OCI-LY7 (cell line): ENCODE data around the gene PTRH2. TPM values are rescaled to one million over a fixed set of nuclear protein-coding genes. Genes with fewer than 3 reads are reported as not detected.

ENCODE experiments used
- BruUV-seq: library from RNA; stranded (reverse); fragments of 400-500 nt; replicated peaks from 2 replicates; lab custom pipeline; 2021; lab: Mats Ljungman, UMichigan
- CTCF ChIA-PET: fragments of 300-600 bp; sonication (Branson Sonifier 250); formaldehyde crosslinking; loops from one replicate; lab custom pipeline; 2022; ENCODE audit warnings: antibody characterized with exemption; ENCODE audit not compliant: unreplicated experiment; lab: Charles Lee
- POLR2A ChIA-PET: fragments of 300-600 bp; sonication (Branson Sonifier 250); formaldehyde crosslinking; loops from one replicate; lab custom pipeline; 2022; ENCODE audit warnings: antibody characterized with exemption; lab: Charles Lee
- DNase-seq: peaks from one replicate; pipeline ENCODE4 v3.0.0-alpha.2; 2015; ENCODE audit warnings: low spot score
- H2AFZ ChIP-seq: fragments of 200-600 bp; sonication (generic), shearing (Covaris generic); 2 replicates; pipeline ENCODE4 v1.6.1; 2014; ENCODE audit warnings: mild to moderate bottlenecking, antibody characterized with exemption, low read length, moderate library complexity
- H3K27ac ChIP-seq: fragments of 200-600 bp; sonication (generic); 2 replicates; pipeline ENCODE4 v1.5.1; 2014; ENCODE audit warnings: mixed run types, low read depth, mild to moderate bottlenecking, moderate library complexity, low read length, inconsistent platforms; ENCODE audit not compliant: poor library complexity, severe bottlenecking
- H3K36me3 ChIP-seq: fragments of 200-600 bp; sonication (generic); 2 replicates; pipeline ENCODE4 v1.6.1; 2014; ENCODE audit warnings: mild to moderate bottlenecking, antibody characterized with exemption, low read length, moderate library complexity, mixed read lengths; ENCODE audit not compliant: insufficient read depth
- H3K4me1 ChIP-seq: fragments of 200-600 bp; sonication (generic); 2 replicates; pipeline ENCODE4 v1.5.1; 2014; ENCODE audit warnings: mild to moderate bottlenecking, low read length; ENCODE audit not compliant: insufficient read depth, poor library complexity, severe bottlenecking
- H3K4me2 ChIP-seq: fragments of 200-600 bp; sonication (generic); 2 replicates; pipeline ENCODE4 v1.6.1; 2014; ENCODE audit warnings: mild to moderate bottlenecking, low read length
- H3K4me3 ChIP-seq: fragments of 200-600 bp; sonication (generic); 2 replicates; pipeline ENCODE4 v1.5.1; 2014; ENCODE audit warnings: mild to moderate bottlenecking, low read depth, low read length; ENCODE audit not compliant: poor library complexity, severe bottlenecking
- H3K79me2 ChIP-seq: fragments of 200-600 bp; sonication (generic); 2 replicates; pipeline ENCODE4 v1.6.1; 2016; ENCODE audit warnings: low read depth, mild to moderate bottlenecking, low read length, moderate library complexity, mixed read lengths; ENCODE audit not compliant: insufficient read depth
- H3K9me2 ChIP-seq: fragments of 200-600 bp; sonication (generic); 2 replicates; pipeline ENCODE4 v1.6.1; 2016; ENCODE audit warnings: mild to moderate bottlenecking, low read length, mixed read lengths; ENCODE audit not compliant: insufficient read depth
- H3K9me3 ChIP-seq: fragments of 200-600 bp; sonication (generic); 2 replicates; pipeline ENCODE4 v1.6.1; 2014; ENCODE audit warnings: mild to moderate bottlenecking, mixed run types, low read length, mixed read lengths
- H4K20me1 ChIP-seq: fragments of 200-600 bp; sonication (generic); 2 replicates; pipeline ENCODE4 v1.6.1; 2014; ENCODE audit warnings: mild to moderate bottlenecking, antibody characterized with exemption, low read length, moderate library complexity, mixed read lengths; ENCODE audit not compliant: insufficient read depth
- CTCF ChIP-seq: fragments of 200-600 bp; sonication (generic); conservative IDR thresholded peaks from 2 replicates; pipeline ENCODE4 v1.5.1; 2014; ENCODE audit warnings: mild to moderate bottlenecking, antibody characterized with exemption, low read length, moderate library complexity, mixed read lengths
- EZH2phosphoT487 ChIP-seq: fragments of 200-600 bp; sonication (generic); IDR thresholded peaks from 2 replicates; pipeline ENCODE4 v1.6.1; 2018; ENCODE audit warnings: low read depth, borderline replicate concordance, mild to moderate bottlenecking, mixed run types, antibody characterized with exemption, low read length, moderate library complexity, mixed read lengths
- intact Hi-C: fragments of 100-400 bp; cut with micrococcal nuclease; formaldehyde crosslinking; loops from one replicate; pipeline ENCODE4 v1.10.0; 2022; ENCODE audit not compliant: unreplicated experiment
- total RNA-seq, 2 experiments: library from RNA; depleted of rRNA in 1 of 2; stranded (reverse); fragments of >200 nt in 1 of 2; shearing (Covaris generic) in 1 of 2; gene quantifications; 2 replicates each; pipeline ENCODE4 v1.2.3, GENCODE V29; 2014 to 2022

The PTRH2 gene
- total RNA-seq, 2 experiments from 2014 or later: 27.0 to 34.5 TPM

DNA sequence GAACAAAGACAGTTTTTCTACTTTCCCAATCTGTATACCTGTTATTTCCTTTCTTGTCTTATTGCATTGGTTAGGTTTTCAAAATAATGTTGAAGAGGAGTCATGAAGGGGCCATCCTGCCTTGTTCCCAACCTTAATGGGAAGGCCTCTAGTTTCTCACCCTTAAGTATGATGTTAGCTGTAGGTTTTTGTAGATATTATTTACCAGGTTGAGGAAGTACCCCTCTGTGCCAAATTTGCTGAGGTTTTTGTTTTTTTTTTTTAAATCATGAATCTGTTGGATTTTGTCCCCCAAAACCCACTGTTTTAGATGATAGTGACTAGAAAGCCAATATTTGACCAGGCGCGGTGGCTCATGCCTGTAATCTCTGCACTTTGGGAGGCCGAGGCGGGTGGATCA is 36.6 kb upstream of the PTRH2 start:
- no peak for DNase-seq
- H3K4me3 ChIP-seq: no peak overlapping the region
- no TSS peak for BruUV-seq
- no peaks in the 10 kb centered on the region for H3K79me2 ChIP-seq
- no peaks in the 10 kb centered on the region for H4K20me1 ChIP-seq
- no peaks in the 10 kb centered on the region for H3K9me2 ChIP-seq
- H3K4me2 ChIP-seq: no peak overlapping the region
- CTCF ChIA-PET: no interaction called here
- no peak for TF ChIP-seq EZH2phosphoT487
- no peak overlapping the region for H2AFZ ChIP-seq
- peaks cover 20% of the 10 kb centered on the region for H3K36me3 ChIP-seq
- POLR2A ChIA-PET: interaction anchor here (0.7 kb wide), 1 partner anchor 31 kb away, joined by 7 read pairs; no protein-coding TSS in a partner anchor
- H3K9me3 ChIP-seq: no peaks in the 10 kb centered on the region
- intact Hi-C loops: no loop called here
- H3K27ac ChIP-seq: no peak overlapping the region
- H3K4me1 ChIP-seq: no peaks in the 10 kb centered on the region

DNA sequence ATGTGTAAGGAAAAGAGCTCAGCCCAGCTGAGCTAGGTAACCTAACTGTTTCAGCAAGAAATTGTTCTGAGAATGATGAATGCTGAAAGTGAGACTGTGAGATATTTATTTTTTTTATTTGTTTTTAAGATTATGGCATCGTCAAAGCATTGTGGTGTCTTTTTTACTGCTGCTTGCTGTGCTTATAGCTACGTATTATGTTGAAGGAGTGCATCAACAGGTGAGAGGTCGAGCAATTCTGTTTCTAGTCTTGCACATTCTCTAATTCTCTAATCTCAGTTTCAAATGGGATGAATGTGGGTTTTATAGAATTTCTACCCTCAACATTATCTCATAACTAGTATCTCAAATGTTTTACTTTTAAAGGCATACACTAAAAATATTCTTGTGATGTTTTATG is 30.1 kb upstream of the PTRH2 start:
- Histone ChIP-seq H2AFZ (no peak overlapping the region), H3K4me2 (no peak overlapping the region), H3K4me1 (no peaks in the 10 kb centered on the region), H3K79me2 (no peaks in the 10 kb centered on the region), H4K20me1 (no peaks in the 10 kb centered on the region), H3K9me2 (no peaks in the 10 kb centered on the region), H3K36me3 (peaks cover 20% of the 10 kb centered on the region), H3K9me3 (no peaks in the 10 kb centered on the region), H3K27ac (no peak overlapping the region), H3K4me3 (no peak overlapping the region)
- CTCF ChIA-PET: no interaction called here
- no peak for TF ChIP-seq EZH2phosphoT487
- TF ChIP-seq CTCF: no peak
- POLR2A ChIA-PET: interaction anchor here (1.1 kb wide), 1 partner anchor 341 kb away, joined by 4 read pairs; the partner anchor contains the start of gene HEATR6
- intact Hi-C loops: no loop called here
- DNase-seq: no peak
- BruUV-seq: no TSS peak

GRCh38 chr17:59734226-59734625 is 27.0 kb upstream of the PTRH2 start:
- no peak for DNase-seq
- Histone ChIP-seq H3K4me3 (no peak overlapping the region), H2AFZ (no peak overlapping the region), H4K20me1 (no peaks in the 10 kb centered on the region), H3K9me3 (no peaks in the 10 kb centered on the region), H3K4me2 (no peak overlapping the region), H3K9me2 (no peaks in the 10 kb centered on the region), H3K79me2 (no peaks in the 10 kb centered on the region), H3K36me3 (peaks cover 18% of the 10 kb centered on the region), H3K4me1 (no peaks in the 10 kb centered on the region), H3K27ac (no peak overlapping the region)
- ChIA-PET POLR2A (interaction anchor here (0.6 to 0.9 kb wide), 2 partner anchors 26 to 159 kb away, joined by 3 to 4 read pairs; partner anchors contain the start of genes RPS6KB1, TUBD1 and VMP1), CTCF (no interaction called here)
- no TSS peak for BruUV-seq
- TF ChIP-seq EZH2phosphoT487 (no peak), CTCF (no peak)
- intact Hi-C loops: no loop called here
